GM04504 (cell line): Measurements from ENCODE around the gene TJP3.
A peak's percentile ranks its signal among the peaks of the same experiment; 100 is the strongest.

Experiments
- DNase-seq: peaks from one replicate; pipeline ENCODE4 v3.0.0-alpha.2; 2012; ENCODE audit warnings: low read depth

TJP3 gene

GRCh38 chr19:3691726-3692125 lies 16.5 kb upstream of the TJP3 start:
- DNase-seq, result no peak

- no peak for DNase-seq
Observed at GRCh38 chr19:3692141-3693024, 15.8 kb upstream of the TJP3 start.

GRCh38 chr19:3693025-3693925 lies 14.9 kb upstream of the TJP3 start:
- DNase-seq, result no peak

GRCh38 chr19:3694361-3695123 lies 13.6 kb upstream of the TJP3 start:
- DNase-seq, result no peak

- no peak for DNase-seq
Observed at GRCh38 chr19:3695124-3695733, 13.0 kb upstream of the TJP3 start.

- DNase-seq, result no peak
Observed at GRCh38 chr19:3695986-3696659, 12.1 kb upstream of the TJP3 start.

GRCh38 chr19:3696660-3696995 lies 11.6 kb upstream of the TJP3 start:
- DNase-seq, result no peak

- no peak for DNase-seq
Observed at GRCh38 chr19:3697094-3697493, 11.1 kb upstream of the TJP3 start.

- DNase-seq, result no peak
Observed at GRCh38 chr19:3697671-3698385, 10.4 kb upstream of the TJP3 start.

GRCh38 chr19:3698386-3698950 lies 9.7 kb upstream of the TJP3 start:
- DNase-seq, result no peak

GRCh38 chr19:3698974-3699740 lies 9.0 kb upstream of the TJP3 start:
- DNase-seq, result peak; percentile 77

- DNase-seq, result no peak
Observed at GRCh38 chr19:3699741-3700241, 8.4 kb upstream of the TJP3 start.

- peak; percentile 67 for DNase-seq
Observed at GRCh38 chr19:3700242-3701032, 7.7 kb upstream of the TJP3 start, which contains the start of gene PIP5K1C. Gene PIP5K1C, minus strand, starts transcription at chr19:3700468. Its CDS starts 78 bp downstream, at chr19:3700390.

- DNase-seq, result no peak
Observed at GRCh38 chr19:3701200-3701599, 7.0 kb upstream of the TJP3 start.

GRCh38 chr19:3707868-3708206 lies 347 bp upstream of the TJP3 start:
- DNase-seq, result no peak

- no peak for DNase-seq
Observed at GRCh38 chr19:3710265-3710812, 2.2 kb downstream of the TJP3 start.

GRCh38 chr19:3712663-3713611 lies 4.8 kb downstream of the TJP3 start:
- no peak for DNase-seq
